HEK293 (cell line): ENCODE measurements around the gene YDJC.

Experiments used
- CTCF ChIA-PET: fragments of 350-600 bp; formaldehyde crosslinking; extraction: SDS; loops from one replicate; lab custom pipeline; 2021; ENCODE audit warnings: antibody characterized with exemption; lab: Yijun Ruan, JAX
- POLR2A ChIA-PET: fragments of 300-600 bp; formaldehyde crosslinking; extraction: SDS; loops from one replicate; lab custom pipeline; 2020; ENCODE audit warnings: antibody characterized with exemption, inconsistent platforms; lab: Yijun Ruan, JAX
- H3K27ac ChIP-seq: fragments of 200-500 bp; sonication (Bioruptor generic); 2 replicates; pipeline ENCODE4 v1.5.1; 2014; ENCODE audit warnings: low read depth, low read length, control low read depth, inconsistent platforms; ENCODE audit errors: extremely low read depth
- H3K36me3 ChIP-seq, 2 experiments: fragments of 200-500 bp in 1 of 2; sonication (Bioruptor generic) in 1 of 2; 1 replicate in 1 of 2; 2 replicates in 1 of 2; pipeline ENCODE4 v1.5.1; 2014 to 2017; ENCODE audit warnings: inconsistent platforms in 2 of 2, low read length in 2 of 2; ENCODE audit not compliant: control insufficient read depth in 2 of 2, insufficient read depth in 1 of 2
- H3K4me1 ChIP-seq: fragments of 200-500 bp; sonication (Bioruptor generic); 2 replicates; pipeline ENCODE4 v1.5.1; 2014; ENCODE audit warnings: mild to moderate bottlenecking, low read length, inconsistent platforms; ENCODE audit not compliant: control insufficient read depth, insufficient read depth
- H3K4me3 ChIP-seq: 2 replicates; pipeline ENCODE4 v1.5.1; 2011; ENCODE audit warnings: low read depth, mild to moderate bottlenecking, control low read depth, low read length, moderate library complexity
- H3K9me3 ChIP-seq: fragments of 200-500 bp; sonication (Bioruptor generic); 2 replicates; pipeline ENCODE4 v1.5.1; 2014; ENCODE audit warnings: low read depth, low read length, inconsistent platforms; ENCODE audit not compliant: control insufficient read depth, insufficient read depth
- EGR2 ChIP-seq: fragments of 450-650 bp; formaldehyde crosslinking; IDR thresholded peaks from 2 replicates; pipeline ENCODE4 v1.5.1; 2016; ENCODE audit warnings: low read depth, missing biosample characterization, missing genetic modification characterization
- GLI4 ChIP-seq: fragments of 450-650 bp; formaldehyde crosslinking; IDR thresholded peaks from 2 replicates; pipeline ENCODE4 v1.5.1; 2016; ENCODE audit warnings: missing biosample characterization, missing genetic modification characterization
- GLIS1 ChIP-seq: fragments of 450-650 bp; formaldehyde crosslinking; IDR thresholded peaks from 2 replicates; pipeline ENCODE4 v1.5.1; 2016; ENCODE audit warnings: missing biosample characterization, missing genetic modification characterization
- IKZF3 ChIP-seq: fragments of 450-650 bp; IDR thresholded peaks from 2 replicates; pipeline ENCODE4 v1.5.0; 2018; ENCODE audit warnings: missing biosample characterization, mild to moderate bottlenecking, missing genetic modification characterization, moderate library complexity
- ZBTB21 ChIP-seq: fragments of 450-650 bp; formaldehyde crosslinking; IDR thresholded peaks from 2 replicates; pipeline ENCODE4 v1.5.1; 2017; ENCODE audit warnings: missing biosample characterization, missing genetic modification characterization
- ZBTB48 ChIP-seq: fragments of 450-650 bp; formaldehyde crosslinking; IDR thresholded peaks from 2 replicates; pipeline ENCODE4 v1.5.1; 2016; ENCODE audit warnings: missing biosample characterization, missing genetic modification characterization
- ZBTB8A ChIP-seq: fragments of 450-650 bp; formaldehyde crosslinking; IDR thresholded peaks from 2 replicates; pipeline ENCODE4 v1.5.1; 2016; ENCODE audit warnings: missing biosample characterization, missing genetic modification characterization
- ZFHX2 ChIP-seq: fragments of 450-650 bp; formaldehyde crosslinking; conservative IDR thresholded peaks from 2 replicates; pipeline ENCODE4 v1.5.1; 2016; ENCODE audit warnings: missing biosample characterization, missing genetic modification characterization
- ZIC2 ChIP-seq: fragments of 450-650 bp; formaldehyde crosslinking; IDR thresholded peaks from 2 replicates; pipeline ENCODE4 v1.5.1; 2016; ENCODE audit warnings: missing biosample characterization, missing genetic modification characterization
- ZNF175 ChIP-seq: fragments of 450-650 bp; formaldehyde crosslinking; IDR thresholded peaks from 2 replicates; pipeline ENCODE4 v1.5.1; 2016; ENCODE audit warnings: missing biosample characterization, missing genetic modification characterization
- ZNF266 ChIP-seq: fragments of 450-650 bp; formaldehyde crosslinking; IDR thresholded peaks from 2 replicates; pipeline ENCODE4 v1.5.1; 2016; ENCODE audit warnings: missing biosample characterization, missing genetic modification characterization, low read depth
- ZNF433 ChIP-seq: fragments of 450-650 bp; formaldehyde crosslinking; IDR thresholded peaks from 2 replicates; pipeline ENCODE4 v1.5.1; 2016; ENCODE audit warnings: missing biosample characterization, missing genetic modification characterization, low read depth
- ZNF776 ChIP-seq: fragments of 450-650 bp; formaldehyde crosslinking; IDR thresholded peaks from 2 replicates; pipeline ENCODE4 v1.5.0; 2017; ENCODE audit warnings: missing biosample characterization, missing genetic modification characterization, borderline replicate concordance
- ZNF777 ChIP-seq: fragments of 450-650 bp; formaldehyde crosslinking; IDR thresholded peaks from 2 replicates; pipeline ENCODE4 v1.5.1; 2017; ENCODE audit warnings: missing biosample characterization, missing genetic modification characterization, borderline replicate concordance
- TF ChIP-seq, protein P1 (sequence below): fragments of 450-650 bp; formaldehyde crosslinking; IDR thresholded peaks from 2 replicates; pipeline ENCODE4 v1.5.1; 2016; ENCODE audit warnings: missing biosample characterization, missing genetic modification characterization
- TF ChIP-seq, protein P2 (sequence below): fragments of 450-650 bp; IDR thresholded peaks from 2 replicates; pipeline ENCODE4 v1.5.1; 2018; ENCODE audit warnings: missing biosample characterization, missing genetic modification characterization

YDJC gene

DNA sequence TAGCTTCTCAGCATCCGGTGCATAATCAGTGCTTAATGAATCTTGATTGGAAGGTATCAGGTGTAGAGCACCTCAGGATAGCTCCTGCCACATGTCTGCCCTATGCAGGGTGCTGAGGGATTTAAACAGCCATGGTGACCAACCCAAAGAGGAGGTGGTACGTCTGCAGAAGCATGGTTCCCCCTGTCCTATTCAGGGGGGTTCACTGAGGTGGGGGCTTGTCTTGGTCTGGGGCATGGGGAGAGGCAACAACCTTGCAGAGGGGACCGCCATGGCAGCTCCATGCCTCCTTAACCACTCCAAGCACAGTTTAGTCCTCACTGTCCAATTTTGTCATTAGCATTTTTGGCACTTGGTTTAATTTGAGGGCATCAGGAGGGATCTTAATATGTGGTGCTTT lies 37.4 kb downstream of the YDJC start:
- peaks cover 15 to 74% of the 10 kb centered on the region in 2 experiments for H3K36me3 ChIP-seq
- TF ChIP-seq, protein P1, sequence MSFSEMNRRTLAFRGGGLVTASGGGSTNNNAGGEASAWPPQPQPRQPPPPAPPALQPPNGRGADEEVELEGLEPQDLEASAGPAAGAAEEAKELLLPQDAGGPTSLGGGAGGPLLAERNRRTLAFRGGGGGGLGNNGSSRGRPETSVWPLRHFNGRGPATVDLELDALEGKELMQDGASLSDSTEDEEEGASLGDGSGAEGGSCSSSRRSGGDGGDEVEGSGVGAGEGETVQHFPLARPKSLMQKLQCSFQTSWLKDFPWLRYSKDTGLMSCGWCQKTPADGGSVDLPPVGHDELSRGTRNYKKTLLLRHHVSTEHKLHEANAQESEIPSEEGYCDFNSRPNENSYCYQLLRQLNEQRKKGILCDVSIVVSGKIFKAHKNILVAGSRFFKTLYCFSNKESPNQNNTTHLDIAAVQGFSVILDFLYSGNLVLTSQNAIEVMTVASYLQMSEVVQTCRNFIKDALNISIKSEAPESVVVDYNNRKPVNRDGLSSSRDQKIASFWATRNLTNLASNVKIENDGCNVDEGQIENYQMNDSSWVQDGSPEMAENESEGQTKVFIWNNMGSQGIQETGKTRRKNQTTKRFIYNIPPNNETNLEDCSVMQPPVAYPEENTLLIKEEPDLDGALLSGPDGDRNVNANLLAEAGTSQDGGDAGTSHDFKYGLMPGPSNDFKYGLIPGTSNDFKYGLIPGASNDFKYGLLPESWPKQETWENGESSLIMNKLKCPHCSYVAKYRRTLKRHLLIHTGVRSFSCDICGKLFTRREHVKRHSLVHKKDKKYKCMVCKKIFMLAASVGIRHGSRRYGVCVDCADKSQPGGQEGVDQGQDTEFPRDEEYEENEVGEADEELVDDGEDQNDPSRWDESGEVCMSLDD (tag by site-specific recombination), result no peak
- TF ChIP-seq ZNF433 (tag by site-specific recombination) (no peak), ZBTB21 (tag by site-specific recombination) (no peak), ZBTB48 (tag by site-specific recombination) (no peak), ZNF776 (tag by site-specific recombination) (no peak), ZNF175 (tag by site-specific recombination) (no peak)
- TF ChIP-seq, all 188 proteins: peak for 0
- Histone ChIP-seq H3K9me3 (no peaks in the 10 kb centered on the region), H3K27ac (no peak overlapping the region), H3K4me1 (no peaks in the 10 kb centered on the region), H3K4me3 (no peak overlapping the region)
- ChIA-PET POLR2A (no interaction called here), CTCF (interaction anchor here (1.3 to 2.7 kb wide), 3 partner anchors 13 to 50 kb away, joined by 3 to 18 read pairs (median 11); partner anchors contain the start of gene SDF2L1)

DNA sequence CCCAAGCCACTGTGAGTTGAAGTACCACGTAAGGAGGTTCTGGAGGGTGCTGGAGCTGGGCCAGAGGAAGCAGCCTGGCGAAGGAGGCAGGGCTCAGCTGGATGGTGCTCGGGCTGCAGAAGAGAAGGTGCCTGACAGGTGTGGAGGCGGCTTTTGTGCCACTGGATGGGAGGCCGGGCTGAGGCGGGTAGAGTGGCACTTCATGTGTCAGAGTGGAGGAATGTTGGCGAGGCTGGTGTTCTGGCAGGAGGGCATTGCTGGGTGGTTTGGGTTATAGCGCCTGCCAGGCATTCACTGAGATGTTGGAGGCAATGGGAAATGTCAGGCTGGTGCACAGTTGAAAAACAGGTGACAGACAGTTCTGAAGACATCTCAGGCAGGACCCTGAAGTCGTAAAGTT lies 38.1 kb downstream of the YDJC start:
- H3K36me3 ChIP-seq, result peaks cover 9 to 72% of the 10 kb centered on the region in 2 experiments
- TF ChIP-seq ZBTB8A (tag by site-specific recombination) (no peak), ZNF777 (no peak), EGR2 (no peak), ZIC2 (tag by site-specific recombination) (no peak), ZNF266 (tag by site-specific recombination) (no peak)
- no peak overlapping the region for H3K4me3 ChIP-seq
- POLR2A ChIA-PET, result no interaction called here
- no peak overlapping the region for H3K27ac ChIP-seq
- no peaks in the 10 kb centered on the region for H3K4me1 ChIP-seq
- CTCF ChIA-PET, result interaction anchor here (2.6 to 2.7 kb wide), 2 partner anchors 14 to 51 kb away, joined by 11 to 18 read pairs; partner anchors contain the start of gene SDF2L1
- no peaks in the 10 kb centered on the region for H3K9me3 ChIP-seq

DNA sequence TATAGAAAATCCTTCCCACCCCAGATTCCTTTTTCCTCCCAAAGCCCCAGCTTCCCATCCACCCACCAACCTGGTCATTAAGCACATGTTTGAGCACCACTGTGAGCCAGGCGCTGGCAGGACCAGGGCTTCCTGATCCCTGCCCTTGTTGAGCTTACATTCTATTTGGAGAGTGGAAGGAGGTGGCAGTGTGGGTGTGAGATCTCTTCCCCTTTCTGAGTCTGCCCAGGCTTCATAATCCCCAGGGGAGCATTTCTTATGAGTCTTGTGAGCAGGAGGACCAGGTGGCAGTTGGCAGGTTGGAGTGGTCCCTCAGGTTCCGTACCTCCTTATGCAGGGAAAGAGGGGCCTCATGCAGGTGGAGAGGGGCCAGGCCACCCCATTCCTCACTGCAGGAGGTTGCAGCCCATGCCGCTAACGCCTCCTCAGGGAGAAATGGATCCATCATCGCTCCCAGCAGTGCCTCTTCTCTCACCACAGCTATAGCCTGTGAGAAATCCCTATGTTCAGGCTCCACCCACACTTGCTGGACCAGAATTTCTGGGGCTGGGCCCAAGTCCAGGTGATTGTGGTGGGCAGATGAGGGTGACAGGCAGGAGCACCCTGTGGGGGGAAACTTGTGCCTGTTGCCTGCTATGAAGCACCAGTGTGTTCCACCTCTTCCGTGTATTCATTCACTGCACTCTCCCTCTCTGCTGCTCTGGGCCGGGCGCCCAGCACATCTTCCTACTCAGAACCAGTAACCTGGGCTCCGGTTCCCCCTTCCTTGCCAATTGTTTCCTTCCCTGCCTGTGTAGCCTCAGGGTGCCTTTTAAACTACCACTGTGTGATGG lies 38.8 kb downstream of the YDJC start:
- TF ChIP-seq GLIS1 (tag by site-specific recombination) (peak; percentile 47), GLI4 (tag by site-specific recombination) (no peak), ZIC2 (tag by site-specific recombination) (peak; percentile 61), ZFHX2 (tag by site-specific recombination) (peak; percentile 30; the same call in 1 of the 2 replicates), IKZF3 (0 out of 2 replicates have a peak, but pooled peaks have one; percentile 28), EGR2 (0 out of 2 replicates have a peak, but pooled peaks have one; percentile 32)
- TF ChIP-seq, protein P2, sequence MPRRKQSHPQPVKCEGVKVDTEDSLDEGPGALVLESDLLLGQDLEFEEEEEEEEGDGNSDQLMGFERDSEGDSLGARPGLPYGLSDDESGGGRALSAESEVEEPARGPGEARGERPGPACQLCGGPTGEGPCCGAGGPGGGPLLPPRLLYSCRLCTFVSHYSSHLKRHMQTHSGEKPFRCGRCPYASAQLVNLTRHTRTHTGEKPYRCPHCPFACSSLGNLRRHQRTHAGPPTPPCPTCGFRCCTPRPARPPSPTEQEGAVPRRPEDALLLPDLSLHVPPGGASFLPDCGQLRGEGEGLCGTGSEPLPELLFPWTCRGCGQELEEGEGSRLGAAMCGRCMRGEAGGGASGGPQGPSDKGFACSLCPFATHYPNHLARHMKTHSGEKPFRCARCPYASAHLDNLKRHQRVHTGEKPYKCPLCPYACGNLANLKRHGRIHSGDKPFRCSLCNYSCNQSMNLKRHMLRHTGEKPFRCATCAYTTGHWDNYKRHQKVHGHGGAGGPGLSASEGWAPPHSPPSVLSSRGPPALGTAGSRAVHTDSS (tag by site-specific recombination), result no peak
- CTCF ChIA-PET, result interaction anchor here (0.7 kb wide), 1 partner anchor 33 kb away, joined by 3 read pairs; no protein-coding TSS in a partner anchor
- POLR2A ChIA-PET, result no interaction called here
- H3K36me3 ChIP-seq, result peaks cover 7 to 65% of the 10 kb centered on the region in 2 experiments
- H3K9me3 ChIP-seq, result no peaks in the 10 kb centered on the region
- H3K4me3 ChIP-seq, result no peak overlapping the region
- H3K4me1 ChIP-seq, result no peaks in the 10 kb centered on the region
- no peak overlapping the region for H3K27ac ChIP-seq
